Thoracic aorta (tissue), 2 donors: Measurements from ENCODE around the gene SIK1. TPM values are rescaled to one million over a fixed set of nuclear protein-coding genes. Genes with fewer than 3 reads are reported as not detected.

Experiments used
- ATAC-seq: fragments of 150-250 bp; one replicate; pipeline ENCODE4 v1.8.0; 2017; ENCODE audit warnings: low read depth; ENCODE audit not compliant: insufficient number of reproducible peaks, low FRiP score
- DNase-seq: peaks from one replicate; pipeline ENCODE4 v3.0.0-alpha.2; 2020; ENCODE audit warnings: low spot score
- H3K27ac ChIP-seq, 2 donors: fragments of 200-600 bp; sonication (generic); 1 replicate in 1 of 2; 2 replicates in 1 of 2; pipeline ENCODE4 v1.5.1; 2016; ENCODE audit warnings: mild to moderate bottlenecking in 2 of 2, moderate library complexity in 2 of 2
- H3K27me3 ChIP-seq: fragments of 200-600 bp; sonication (generic); replicated peaks from 2 replicates; pipeline ENCODE4 v1.6.0; 2016; ENCODE audit warnings: mild to moderate bottlenecking; ENCODE audit not compliant: insufficient read depth
- H3K36me3 ChIP-seq: fragments of 200-600 bp; sonication (generic); one replicate; pipeline ENCODE4 v1.5.1; 2016
- H3K4me1 ChIP-seq, 2 donors: fragments of 200-600 bp; sonication (generic); 1 replicate in 1 of 2; 2 replicates in 1 of 2; pipeline versions ENCODE4 v1.5.1 to v1.6.0; 2016; ENCODE audit warnings: low read depth in 2 of 2, mild to moderate bottlenecking in 1 of 2; ENCODE audit not compliant: control insufficient read depth in 1 of 2
- H3K4me3 ChIP-seq: fragments of 200-600 bp; sonication (generic); 2 replicates; pipeline ENCODE4 v1.5.1; 2016; ENCODE audit warnings: mild to moderate bottlenecking
- H3K9me3 ChIP-seq: fragments of 200-600 bp; sonication (generic); 2 replicates; pipeline ENCODE4 v1.5.1; 2016
- total RNA-seq, 2 donors: library from RNA; depleted of rRNA; stranded (reverse); fragments of >200 nt; gene quantifications; one replicate each; pipeline versions ENCODE4 v1.1.0 to v1.2.3, GENCODE V29; 2016
- TF ChIP-seq, protein P1 (sequence below): fragments of 200-600 bp; sonication (generic); IDR thresholded peaks from one replicate; pipeline ENCODE4 v1.5.1; 2019; ENCODE audit warnings: antibody characterized with exemption

SIK1 gene
- total RNA-seq, 2 donors from 2014 or later: 1.8 to 6.3 TPM

DNA sequence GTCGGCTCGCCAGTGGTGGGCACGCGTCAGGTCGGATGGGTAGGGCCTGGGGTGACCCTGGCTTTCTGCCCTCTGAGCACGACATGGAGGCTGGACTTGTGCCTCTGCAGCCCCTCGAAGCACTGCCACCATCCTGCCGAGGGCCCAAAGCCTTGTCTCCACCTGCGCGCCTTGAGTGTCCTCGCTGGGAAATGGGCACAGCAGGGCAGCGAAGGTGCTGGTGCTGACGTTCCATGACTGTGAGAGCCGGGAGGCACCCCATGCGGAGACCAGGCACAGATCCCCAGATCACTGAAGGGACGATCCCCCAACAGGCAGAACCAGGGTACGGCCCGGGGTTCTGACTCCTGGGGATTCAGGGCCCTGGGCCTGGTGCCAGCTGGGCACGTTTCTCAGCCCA, 60.3 kb downstream of the SIK1 start:
- H3K36me3 ChIP-seq: no peaks in the 10 kb centered on the region
- no peaks in the 10 kb centered on the region for H3K9me3 ChIP-seq
- peaks cover 0 to 6% of the 10 kb centered on the region in 2 donors for H3K4me1 ChIP-seq
- H3K27ac ChIP-seq: no peak overlapping the region
- ATAC-seq (no peak), DNase-seq (no peak)
- H3K27me3 ChIP-seq: no peaks in the 10 kb centered on the region
- TF ChIP-seq, protein P1, sequence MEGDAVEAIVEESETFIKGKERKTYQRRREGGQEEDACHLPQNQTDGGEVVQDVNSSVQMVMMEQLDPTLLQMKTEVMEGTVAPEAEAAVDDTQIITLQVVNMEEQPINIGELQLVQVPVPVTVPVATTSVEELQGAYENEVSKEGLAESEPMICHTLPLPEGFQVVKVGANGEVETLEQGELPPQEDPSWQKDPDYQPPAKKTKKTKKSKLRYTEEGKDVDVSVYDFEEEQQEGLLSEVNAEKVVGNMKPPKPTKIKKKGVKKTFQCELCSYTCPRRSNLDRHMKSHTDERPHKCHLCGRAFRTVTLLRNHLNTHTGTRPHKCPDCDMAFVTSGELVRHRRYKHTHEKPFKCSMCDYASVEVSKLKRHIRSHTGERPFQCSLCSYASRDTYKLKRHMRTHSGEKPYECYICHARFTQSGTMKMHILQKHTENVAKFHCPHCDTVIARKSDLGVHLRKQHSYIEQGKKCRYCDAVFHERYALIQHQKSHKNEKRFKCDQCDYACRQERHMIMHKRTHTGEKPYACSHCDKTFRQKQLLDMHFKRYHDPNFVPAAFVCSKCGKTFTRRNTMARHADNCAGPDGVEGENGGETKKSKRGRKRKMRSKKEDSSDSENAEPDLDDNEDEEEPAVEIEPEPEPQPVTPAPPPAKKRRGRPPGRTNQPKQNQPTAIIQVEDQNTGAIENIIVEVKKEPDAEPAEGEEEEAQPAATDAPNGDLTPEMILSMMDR: no peak
- H3K4me3 ChIP-seq: no peak overlapping the region

DNA sequence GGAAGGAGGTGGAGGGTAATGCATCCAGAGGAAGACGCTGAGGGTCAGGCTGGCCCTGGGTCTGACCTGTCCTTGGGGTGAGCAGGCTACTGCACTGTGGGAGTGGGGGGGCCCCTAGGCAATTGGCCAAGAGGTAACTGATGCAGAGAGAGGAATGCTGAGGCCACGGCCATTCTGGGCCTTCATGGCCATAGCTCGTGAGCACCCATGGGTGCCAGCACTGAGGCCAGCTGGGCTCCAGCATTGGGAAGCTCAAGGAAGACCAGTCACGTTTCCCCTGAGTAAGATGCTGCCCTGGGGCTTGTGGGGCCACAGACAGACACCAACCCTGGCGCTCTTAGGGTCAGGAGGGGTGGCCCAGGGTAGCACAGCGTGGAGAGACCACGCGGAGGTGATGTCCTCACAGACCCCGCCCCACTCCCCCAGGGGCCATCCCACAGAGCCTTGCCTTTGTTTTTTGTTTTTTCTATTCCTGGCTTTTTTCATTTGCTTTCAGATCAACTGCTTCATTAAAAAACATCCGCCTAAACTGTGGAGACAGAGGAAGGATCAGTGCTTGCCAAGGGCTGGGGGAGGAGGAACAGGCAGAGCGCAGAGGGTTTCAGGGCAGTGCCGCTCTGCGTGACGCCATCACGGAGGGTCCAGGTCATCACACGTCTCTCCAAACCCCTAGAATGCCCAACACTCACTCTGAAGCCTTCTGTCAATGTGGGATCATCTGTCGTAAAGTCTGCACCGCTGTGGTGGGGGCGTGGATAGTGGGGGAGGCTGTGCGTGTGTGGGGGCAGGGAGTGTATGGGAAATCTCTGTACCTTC, 61.1 kb downstream of the SIK1 start:
- H3K27ac ChIP-seq: no peak overlapping the region
- no peak for DNase-seq

DNA sequence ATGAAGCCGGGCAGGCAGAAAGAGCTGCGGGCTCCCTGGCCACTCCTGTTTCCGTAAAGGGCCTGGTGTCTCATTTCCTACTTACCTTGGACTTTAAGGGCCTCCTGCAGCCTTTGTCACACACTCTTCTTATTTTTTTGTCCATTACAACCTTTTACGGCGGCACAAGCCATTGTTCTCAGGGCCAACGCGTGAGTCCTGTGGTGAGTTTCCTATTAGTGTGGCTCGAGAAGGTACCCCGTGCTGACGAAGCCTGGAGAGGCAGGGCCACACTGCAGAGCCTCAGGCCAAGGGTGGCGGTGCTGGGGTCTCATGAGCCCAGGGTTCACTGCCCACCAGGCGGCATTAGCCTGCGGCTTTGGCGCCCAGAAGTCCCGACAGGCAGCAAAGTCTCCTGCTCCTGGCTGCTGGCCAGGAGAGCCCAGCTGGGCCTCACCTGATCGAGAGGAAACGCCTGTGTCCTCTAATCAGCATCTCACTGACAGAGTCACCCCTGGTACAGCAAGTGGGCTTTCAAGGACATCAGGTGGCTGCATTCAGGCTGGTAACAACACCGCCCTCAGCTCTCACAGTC, 62.0 kb downstream of the SIK1 start:
- Histone ChIP-seq H3K27me3 (no peaks in the 10 kb centered on the region), H3K36me3 (no peaks in the 10 kb centered on the region), H3K4me1 (peaks cover 0 to 6% of the 10 kb centered on the region in 2 donors), H3K9me3 (no peaks in the 10 kb centered on the region), H3K4me3 (no peak overlapping the region), H3K27ac (no peak overlapping the region)
- TF ChIP-seq, protein P1: no peak
- no peak for ATAC-seq
- no peak for DNase-seq

More for the DNA sequence above, 61.1 kb downstream of the SIK1 start:
- TF ChIP-seq, protein P1: no peak
- Histone ChIP-seq H3K4me1 (peaks cover 0 to 6% of the 10 kb centered on the region in 2 donors), H3K9me3 (no peaks in the 10 kb centered on the region), H3K27me3 (no peaks in the 10 kb centered on the region), H3K4me3 (no peak overlapping the region), H3K36me3 (no peaks in the 10 kb centered on the region)
- no peak for ATAC-seq

Other genes starting within 250 kb of the SIK1 start
- gene HSF2BP, start 232.4 kb upstream of the SIK1 start, total RNA-seq: under 1 TPM in 1 of 2 donors, not detected in 1; 0.78 TPM
- 10 to 100 TPM; 17.6 to 31.5 TPM for gene RRP1B, start 232.4 kb upstream of the SIK1 start, total RNA-seq